ENCODE data around the gene ADAMTSL1.

Gene ADAMTSL1

GRCh38 chr9:18678821-18679590, 205.1 kb downstream of the ADAMTSL1 start:
- ChIA-PET POLR2A (no interaction called here), CTCF (interaction anchor here (1.0 to 1.3 kb wide), 2 partner anchors 236 to 331 kb away, joined by 3 to 4 read pairs; no protein-coding TSS in a partner anchor)
- peaks cover 11% of the 10 kb centered on the region; the same call in 1 of the 2 replicates for H3K4me1 ChIP-seq (ENCODE audit: control insufficient read depth, insufficient read depth, low read length)

GRCh38 chr9:18682907-18683306, 209.0 kb downstream of the ADAMTSL1 start:
- Histone ChIP-seq H3K36me3 (ENCODE audit: control insufficient read depth in 2 of 2, insufficient read depth in 1 of 2, low read length in 2 of 2) (no peaks in the 10 kb centered on the region), H3K9me3 (ENCODE audit: control insufficient read depth, insufficient read depth, low read depth, low read length) (no peaks in the 10 kb centered on the region), H3K4me3 (ENCODE audit: low read depth, low read length) (no peak overlapping the region), H3K4me1 (ENCODE audit: control insufficient read depth, insufficient read depth, low read length) (no peaks in the 10 kb centered on the region), H3K27ac (ENCODE audit: extremely low read depth, low read depth, low read length) (no peak overlapping the region)
- ChIA-PET CTCF (no interaction called here), POLR2A (interaction anchor here (0.6 kb wide), 1 partner anchor 277 kb away, joined by 3 read pairs; no protein-coding TSS in a partner anchor)
- no peak for TF ChIP-seq PRDM10 (tag by site-specific recombination; IDR thresholded peaks at IDR 0.05)
- no peak for TF ChIP-seq ZNF558 (tag by site-specific recombination; IDR thresholded peaks at IDR 0.05)
- no peak for TF ChIP-seq ZBTB1 (tag by site-specific recombination; IDR thresholded peaks at IDR 0.05)
- no peak for TF ChIP-seq ZNF600 (tag by site-specific recombination; IDR thresholded peaks at IDR 0.05)
- peak; percentile 54; the same call in 1 of the 2 replicates for TF ChIP-seq ZNF664 (tag by site-specific recombination; IDR thresholded peaks at IDR 0.05)
- TF ChIP-seq ZNF670 (tag by site-specific recombination; IDR thresholded peaks at IDR 0.05; ENCODE audit: low read depth): no peak

More at GRCh38 chr9:18678821-18679590, 205.1 kb downstream of the ADAMTSL1 start:
- no peak overlapping the region for H3K4me3 ChIP-seq (ENCODE audit: low read depth, low read length)
- H3K36me3 ChIP-seq (ENCODE audit: control insufficient read depth in 2 of 2, insufficient read depth in 1 of 2, low read length in 2 of 2): no peaks in the 10 kb centered on the region
- H3K27ac ChIP-seq (ENCODE audit: extremely low read depth, low read depth, low read length): no peak overlapping the region
- H3K9me3 ChIP-seq (ENCODE audit: control insufficient read depth, insufficient read depth, low read depth, low read length): no peaks in the 10 kb centered on the region
- TF ChIP-seq ZFP69B (tag by site-specific recombination; IDR thresholded peaks at IDR 0.05) (no peak), ZNF560 (tag by site-specific recombination; IDR thresholded peaks at IDR 0.05; ENCODE audit: borderline replicate concordance) (no peak), ZNF114 (tag by site-specific recombination; IDR thresholded peaks at IDR 0.05) (no peak), WT1 (tag by site-specific recombination; IDR thresholded peaks at IDR 0.05) (no peak), INSM2 (tag by site-specific recombination; IDR thresholded peaks at IDR 0.05) (no peak), HOXD13 (CRISPR knock-in tag; IDR thresholded peaks at IDR 0.05; ENCODE audit: borderline replicate concordance) (no peak), ZBTB10 (tag by site-specific recombination; IDR thresholded peaks at IDR 0.05) (no peak), ZNF561 (tag by site-specific recombination; IDR thresholded peaks at IDR 0.05; ENCODE audit: borderline replicate concordance) (no peak), ZNF248 (tag by site-specific recombination; IDR thresholded peaks at IDR 0.05) (no peak), ZNF133 (tag by site-specific recombination; IDR thresholded peaks at IDR 0.05) (no peak)
